AG04449 (cell line): Measurements from ENCODE around the gene ASPDH.

ENCODE experiments used
- CTCF ChIA-PET: fragments of 350-600 bp; formaldehyde crosslinking; extraction: SDS; loops from one replicate; lab custom pipeline; 2021; ENCODE audit warnings: antibody characterized with exemption; lab: Yijun Ruan, JAX
- POLR2A ChIA-PET: fragments of 400-600, 350-600 bp; formaldehyde crosslinking; extraction: SDS; loops from one replicate; lab custom pipeline; 2020; ENCODE audit warnings: antibody characterized with exemption, inconsistent platforms; lab: Yijun Ruan, JAX
- DNase-seq: peaks from one replicate; pipeline ENCODE4 v3.0.0-alpha.2; 2010; ENCODE audit warnings: low read depth, low spot score
- H3K4me3 ChIP-seq: 2 replicates; pipeline ENCODE4 v1.5.1; 2011; ENCODE audit warnings: low read depth, mild to moderate bottlenecking, control low read depth, low read length
- TF ChIP-seq, protein P1 (sequence below): IDR thresholded peaks from one replicate; pipeline ENCODE4 v1.5.1; 2011; ENCODE audit warnings: mild to moderate bottlenecking, moderate library complexity, low read length, control low read depth, inconsistent platforms; ENCODE audit not compliant: insufficient read depth; ENCODE audit errors: missing control alignments

The ASPDH gene

DNA sequence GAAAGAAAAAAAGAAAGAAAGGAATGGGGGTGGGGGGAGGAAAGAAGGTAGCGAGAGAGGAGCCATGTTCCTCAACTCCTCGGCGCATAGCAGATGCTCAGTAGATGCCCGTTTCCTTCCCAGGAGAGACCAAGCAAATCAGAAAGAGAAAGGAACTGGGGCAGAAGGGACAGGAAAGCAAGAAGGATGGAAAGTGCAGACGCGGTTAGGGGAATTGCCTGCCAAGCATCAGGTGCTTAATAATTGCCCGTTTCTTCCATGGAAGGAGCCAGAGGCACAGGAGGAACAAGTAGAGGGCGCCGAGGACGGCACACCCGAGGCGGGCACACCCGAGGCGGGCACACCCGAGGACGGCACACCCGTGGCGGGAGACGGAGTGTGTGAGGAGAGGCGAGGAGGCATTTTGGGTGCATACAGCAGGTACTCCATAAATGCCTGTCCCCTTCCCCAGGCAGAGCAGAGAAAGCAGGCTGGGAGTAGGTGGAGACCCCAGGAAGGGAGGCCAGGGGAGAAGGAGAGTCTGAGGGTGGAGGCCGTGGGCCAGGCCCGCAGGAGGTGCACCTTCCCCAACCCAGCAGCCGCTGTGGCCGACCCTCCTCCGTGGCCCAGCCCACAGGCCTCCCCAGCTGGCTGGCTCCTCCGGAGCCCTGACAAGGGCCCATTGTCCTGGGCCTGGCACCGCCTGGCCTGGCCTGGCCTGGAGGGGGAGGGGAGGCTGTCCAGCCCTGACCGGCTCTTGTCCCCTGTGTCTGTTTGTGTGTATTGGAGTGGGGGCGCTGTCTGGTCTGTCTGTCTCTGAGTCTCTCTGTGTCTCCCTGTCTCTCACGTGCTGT lies 17.3 kb downstream of the ASPDH start:
- CTCF ChIA-PET: interaction anchor here (1.1 kb wide), 1 partner anchor 34 kb away, joined by 3 read pairs; no protein-coding TSS in a partner anchor

DNA sequence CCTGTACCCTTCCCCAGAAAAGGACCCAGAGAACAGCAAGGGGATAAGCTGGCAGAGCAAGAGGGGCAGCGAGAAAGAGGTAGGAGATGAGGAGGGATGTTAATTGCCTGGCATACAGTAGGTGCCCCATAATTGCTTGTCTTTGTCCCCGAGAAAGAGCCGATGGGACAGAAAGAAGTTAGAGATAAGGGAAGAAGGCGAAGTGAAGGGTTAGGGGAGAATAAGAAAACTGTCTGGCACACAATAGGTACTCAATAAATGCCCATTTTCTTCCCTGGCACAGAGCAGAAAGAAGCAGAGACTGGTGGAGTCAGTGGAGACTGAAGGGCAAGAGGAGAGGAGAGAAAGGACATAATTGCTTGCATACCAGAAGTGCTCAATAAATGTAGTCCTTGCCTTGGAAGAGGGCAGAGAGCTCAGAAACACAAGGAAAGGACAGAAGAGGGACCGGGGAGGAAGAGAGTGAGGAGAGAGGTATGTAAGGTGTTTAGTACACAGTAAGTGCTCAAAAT lies 18.6 kb downstream of the ASPDH start:
- TF ChIP-seq, protein P1, sequence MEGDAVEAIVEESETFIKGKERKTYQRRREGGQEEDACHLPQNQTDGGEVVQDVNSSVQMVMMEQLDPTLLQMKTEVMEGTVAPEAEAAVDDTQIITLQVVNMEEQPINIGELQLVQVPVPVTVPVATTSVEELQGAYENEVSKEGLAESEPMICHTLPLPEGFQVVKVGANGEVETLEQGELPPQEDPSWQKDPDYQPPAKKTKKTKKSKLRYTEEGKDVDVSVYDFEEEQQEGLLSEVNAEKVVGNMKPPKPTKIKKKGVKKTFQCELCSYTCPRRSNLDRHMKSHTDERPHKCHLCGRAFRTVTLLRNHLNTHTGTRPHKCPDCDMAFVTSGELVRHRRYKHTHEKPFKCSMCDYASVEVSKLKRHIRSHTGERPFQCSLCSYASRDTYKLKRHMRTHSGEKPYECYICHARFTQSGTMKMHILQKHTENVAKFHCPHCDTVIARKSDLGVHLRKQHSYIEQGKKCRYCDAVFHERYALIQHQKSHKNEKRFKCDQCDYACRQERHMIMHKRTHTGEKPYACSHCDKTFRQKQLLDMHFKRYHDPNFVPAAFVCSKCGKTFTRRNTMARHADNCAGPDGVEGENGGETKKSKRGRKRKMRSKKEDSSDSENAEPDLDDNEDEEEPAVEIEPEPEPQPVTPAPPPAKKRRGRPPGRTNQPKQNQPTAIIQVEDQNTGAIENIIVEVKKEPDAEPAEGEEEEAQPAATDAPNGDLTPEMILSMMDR: no peak
- H3K4me3 ChIP-seq: no peak overlapping the region
- ChIA-PET POLR2A (no interaction called here), CTCF (no interaction called here)
- no peak for DNase-seq

More for the DNA sequence above, 17.3 kb downstream of the ASPDH start:
- TF ChIP-seq, protein P1: no peak
- no peak for DNase-seq
- POLR2A ChIA-PET: no interaction called here
- no peak overlapping the region for H3K4me3 ChIP-seq

DNA sequence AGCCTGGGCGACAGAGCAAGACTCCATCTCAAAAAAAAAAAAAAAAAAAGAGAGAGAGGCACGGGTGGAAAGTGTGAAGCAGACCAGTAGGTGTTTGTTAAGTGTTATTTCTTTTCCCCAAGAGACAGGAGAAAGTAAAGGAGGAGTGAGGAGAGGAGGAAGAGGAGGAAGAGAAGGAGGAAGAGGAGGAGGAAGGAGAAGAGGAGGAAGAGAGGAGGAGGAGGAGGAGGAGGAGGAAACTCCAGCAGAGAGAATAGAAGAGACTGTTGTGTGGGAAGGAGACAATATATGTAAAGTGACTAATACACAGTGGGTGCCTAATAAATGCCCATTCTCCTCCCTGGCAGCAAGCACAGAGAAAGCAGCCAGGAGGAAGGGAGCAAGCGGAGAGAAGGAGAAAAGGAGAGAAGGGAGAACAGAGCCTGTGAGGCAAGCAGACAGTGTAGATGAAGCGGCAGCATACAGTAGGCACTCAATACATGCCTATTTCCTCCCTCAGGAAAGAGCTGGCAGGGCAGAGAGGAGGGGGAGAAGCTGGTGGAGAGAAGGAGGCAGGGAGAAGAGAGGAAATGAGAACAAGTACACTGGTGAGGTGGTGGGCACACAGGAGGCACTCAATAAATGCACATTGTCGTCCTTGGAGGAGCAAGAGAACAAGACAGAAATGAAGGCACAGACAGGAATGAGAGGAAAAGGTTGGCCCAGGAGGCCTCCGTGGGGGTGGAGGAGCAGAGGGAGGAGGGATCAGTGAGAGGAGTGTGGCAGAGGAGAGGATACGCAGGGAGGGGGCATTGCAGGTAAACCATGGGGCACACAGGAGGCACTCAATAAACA lies 19.3 kb downstream of the ASPDH start:
- TF ChIP-seq, protein P1: no peak
- CTCF ChIA-PET: no interaction called here
- no peak overlapping the region for H3K4me3 ChIP-seq
- POLR2A ChIA-PET: no interaction called here
- no peak for DNase-seq

DNA sequence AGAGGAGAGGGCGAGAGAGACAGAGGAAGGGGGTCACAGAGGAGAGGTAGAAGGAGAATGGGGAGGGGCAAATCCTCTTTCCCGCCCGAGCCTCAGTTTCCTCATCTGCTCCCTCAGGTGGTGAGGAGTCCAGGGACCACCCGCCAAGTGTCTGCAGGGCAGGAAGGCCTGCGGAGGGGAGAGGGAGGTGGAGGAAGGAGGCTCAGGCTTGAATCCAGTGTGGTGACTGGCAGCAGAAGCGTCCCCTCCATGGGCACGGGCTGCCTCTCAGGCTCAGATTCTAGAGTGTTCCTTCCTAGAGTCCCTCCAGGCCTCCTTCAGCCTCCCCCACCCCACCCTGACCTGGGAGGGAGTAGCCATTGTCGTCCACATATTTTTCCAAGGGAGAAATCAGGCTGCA lies 20.5 kb downstream of the ASPDH start:
- no peak overlapping the region for H3K4me3 ChIP-seq
- TF ChIP-seq, protein P1: no peak
- POLR2A ChIA-PET: no interaction called here
- no peak for DNase-seq
- CTCF ChIA-PET: no interaction called here

DNA sequence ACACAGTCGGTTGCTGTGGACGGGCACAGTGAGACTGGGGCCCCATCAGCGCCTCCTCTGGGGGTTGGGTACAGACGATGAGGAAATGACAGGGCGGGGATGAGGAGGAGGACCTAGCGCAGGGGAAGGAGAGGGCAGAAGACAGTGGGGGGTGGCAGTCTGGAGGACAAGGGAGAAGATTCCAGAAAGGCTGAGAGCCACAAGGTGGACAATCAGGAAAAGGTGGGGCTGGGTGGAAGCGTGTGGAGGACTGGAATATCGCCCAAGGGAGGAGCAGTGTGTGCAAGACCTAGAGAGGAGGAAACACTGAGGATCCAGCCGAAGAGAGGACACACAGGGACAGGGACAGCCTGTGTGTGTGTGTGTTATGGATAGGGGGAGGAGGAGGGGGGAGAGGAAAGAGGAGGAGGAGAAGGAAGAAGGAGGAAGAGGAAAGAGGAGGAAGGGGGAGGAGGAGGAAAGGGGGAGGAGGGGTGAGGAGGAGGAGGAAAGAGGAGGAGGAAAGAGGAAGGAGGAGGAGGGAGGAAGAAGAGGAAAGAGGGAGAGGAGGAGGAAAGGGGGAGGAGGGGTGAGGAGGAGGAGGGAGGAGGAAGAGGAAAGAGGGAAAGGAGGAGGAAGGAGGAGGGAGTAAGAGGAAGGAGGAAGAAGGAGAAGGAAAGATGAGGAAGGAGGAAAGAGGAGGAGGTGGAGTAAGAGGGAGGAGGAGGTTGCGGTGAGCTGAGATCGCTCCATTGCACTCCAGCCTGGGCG lies 21.2 kb downstream of the ASPDH start:
- no peak for DNase-seq
- TF ChIP-seq, protein P1: no peak
- ChIA-PET POLR2A (no interaction called here), CTCF (no interaction called here)
- H3K4me3 ChIP-seq: no peak overlapping the region
